Measurements from ENCODE around the gene RTCA.
"Not testable (repeated sequence)": the region's sequence is repeated elsewhere in the genome, so short reads cannot be mapped to it uniquely, and the experiment has no call there.

Gene RTCA

GRCh38 chr1:100265931-100266740 lies at the start of gene RTCA:
RTCA (plus strand) TSS chr1:100266216; CDS start chr1:100266376, 160 bp downstream.
- DNase-seq = peak; percentile 90

- DNase-seq = no peak
Observed at GRCh38 chr1:100217834-100218233, 48.2 kb upstream of the RTCA start.

GRCh38 chr1:100219457-100219856 lies 46.6 kb upstream of the RTCA start:
- no peak for DNase-seq

GRCh38 chr1:100219883-100220282 lies 46.1 kb upstream of the RTCA start:
- DNase-seq = no peak

- DNase-seq = no peak
Observed at GRCh38 chr1:100222428-100222827, 43.6 kb upstream of the RTCA start.

GRCh38 chr1:100229681-100230443 lies 36.2 kb upstream of the RTCA start:
- DNase-seq = no peak

GRCh38 chr1:100230765-100231164 lies 35.3 kb upstream of the RTCA start:
- DNase-seq = no peak

- DNase-seq = no peak
Observed at GRCh38 chr1:100231721-100232120, 34.3 kb upstream of the RTCA start.

GRCh38 chr1:100232156-100232555 lies 33.9 kb upstream of the RTCA start:
- DNase-seq = no peak

- DNase-seq = not testable (repeated sequence)
Observed at GRCh38 chr1:100233566-100233965, 32.5 kb upstream of the RTCA start.

- DNase-seq = no peak
Observed at GRCh38 chr1:100234432-100234831, 31.6 kb upstream of the RTCA start.

GRCh38 chr1:100237091-100237490 lies 28.9 kb upstream of the RTCA start:
- no peak for DNase-seq

- DNase-seq = no peak
Observed at GRCh38 chr1:100239961-100240360, 26.1 kb upstream of the RTCA start.

GRCh38 chr1:100240631-100241030 lies 25.4 kb upstream of the RTCA start:
- DNase-seq = no peak

- DNase-seq = no peak
Observed at GRCh38 chr1:100246738-100247137, 19.3 kb upstream of the RTCA start.

- no peak for DNase-seq
Observed at GRCh38 chr1:100249155-100249536, 16.9 kb upstream of the RTCA start.

GRCh38 chr1:100249537-100250257 lies 16.3 kb upstream of the RTCA start, which contains the start of gene DBT:
DBT (minus strand) TSS chr1:100249834; CDS start chr1:100249820, 14 bp downstream.
- DNase-seq = peak; percentile 86

GRCh38 chr1:100250264-100250663 lies 15.8 kb upstream of the RTCA start:
- no peak for DNase-seq

GRCh38 chr1:100250807-100251206 lies 15.2 kb upstream of the RTCA start:
- DNase-seq = no peak

GRCh38 chr1:100252901-100253300 lies 13.1 kb upstream of the RTCA start:
- DNase-seq = no peak

GRCh38 chr1:100253552-100253951 lies 12.5 kb upstream of the RTCA start:
- no peak for DNase-seq

GRCh38 chr1:100256273-100256672 lies 9.7 kb upstream of the RTCA start:
- DNase-seq = not testable (repeated sequence)

GRCh38 chr1:100258427-100258826 lies 7.6 kb upstream of the RTCA start:
- not testable (repeated sequence) for DNase-seq
